ENCODE results near the gene ZSWIM6.
A peak's percentile ranks its signal among the peaks of the same experiment; 100 is the strongest.
"Not testable (repeated sequence)": the region's sequence is repeated elsewhere in the genome, so short reads cannot be mapped to it uniquely, and the experiment has no call there.

ZSWIM6 gene

DNA sequence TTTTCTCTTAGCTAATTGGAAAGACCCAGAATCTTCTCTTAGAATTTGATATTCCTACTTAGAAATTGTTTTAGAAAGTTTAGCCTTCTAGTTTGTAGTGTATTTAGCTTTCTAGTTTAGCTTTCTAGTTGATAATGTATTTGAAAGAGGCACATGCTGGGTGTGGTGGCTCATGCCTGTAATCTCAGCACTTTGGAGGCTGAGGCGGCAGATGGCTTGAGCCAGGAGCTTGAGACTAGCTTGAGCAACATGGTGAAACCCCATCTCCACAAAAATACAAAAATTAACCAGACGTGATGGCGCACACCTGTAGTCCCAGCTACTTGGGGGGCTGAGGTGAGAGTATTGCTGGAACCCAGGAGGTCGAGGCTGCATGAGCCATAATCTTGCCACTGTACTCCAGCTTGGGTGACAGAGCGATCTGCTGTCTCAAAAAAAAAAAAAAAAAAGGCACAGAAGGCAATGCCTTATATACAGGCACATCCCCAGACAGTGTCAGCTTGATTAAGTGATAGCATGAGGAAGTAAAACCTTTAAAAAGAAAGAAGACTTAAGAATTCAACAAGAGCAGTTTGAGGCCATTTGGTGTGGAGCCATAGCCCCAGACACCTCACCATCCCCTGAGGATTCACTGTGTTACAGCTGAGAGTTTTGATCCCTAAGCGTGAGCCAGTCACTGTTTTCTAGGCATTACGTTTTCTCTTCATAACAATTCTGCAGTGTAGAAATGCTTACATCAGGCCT lies 34.6 kb downstream of the ZSWIM6 start:
- DNase-seq, result no peak

DNA sequence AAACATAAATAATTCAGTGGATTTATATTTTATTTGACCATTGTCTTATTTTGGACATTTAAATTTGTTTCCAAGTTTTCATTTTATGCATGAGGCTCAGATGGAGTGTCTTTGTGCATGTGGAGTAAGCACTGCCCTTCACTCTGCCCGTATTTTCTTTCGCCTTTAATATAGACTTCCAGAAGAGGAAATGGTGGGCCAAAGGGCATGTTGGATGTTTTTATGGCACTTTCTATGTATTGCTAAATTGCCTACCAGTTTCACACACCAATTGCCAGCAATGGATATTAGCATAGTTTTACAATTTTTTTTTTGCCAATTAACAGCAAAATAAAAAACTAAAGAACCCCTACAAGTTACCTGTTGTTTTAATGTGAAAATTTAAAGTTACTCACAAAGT lies 38.4 kb downstream of the ZSWIM6 start:
- no peak for DNase-seq

DNA sequence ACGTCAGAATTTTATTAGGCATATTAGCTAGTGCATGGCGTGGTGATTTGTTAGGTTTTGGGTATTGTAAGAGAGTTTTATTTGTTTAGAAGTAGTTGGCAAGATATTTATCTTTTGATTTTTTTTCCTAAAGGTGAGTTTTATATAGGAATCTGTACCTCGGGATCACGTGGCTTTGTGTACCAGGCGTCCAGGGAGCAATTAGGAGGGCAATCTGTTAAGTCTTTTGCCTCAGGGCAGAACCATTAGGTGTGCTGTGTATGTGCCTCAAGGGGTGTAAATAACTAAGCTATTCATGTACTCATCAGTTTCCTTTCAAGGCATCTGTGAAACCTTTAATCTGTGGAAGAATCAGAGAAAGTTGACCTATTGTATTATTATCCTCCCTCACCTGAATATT lies 39.4 kb downstream of the ZSWIM6 start:
- no peak for DNase-seq

DNA sequence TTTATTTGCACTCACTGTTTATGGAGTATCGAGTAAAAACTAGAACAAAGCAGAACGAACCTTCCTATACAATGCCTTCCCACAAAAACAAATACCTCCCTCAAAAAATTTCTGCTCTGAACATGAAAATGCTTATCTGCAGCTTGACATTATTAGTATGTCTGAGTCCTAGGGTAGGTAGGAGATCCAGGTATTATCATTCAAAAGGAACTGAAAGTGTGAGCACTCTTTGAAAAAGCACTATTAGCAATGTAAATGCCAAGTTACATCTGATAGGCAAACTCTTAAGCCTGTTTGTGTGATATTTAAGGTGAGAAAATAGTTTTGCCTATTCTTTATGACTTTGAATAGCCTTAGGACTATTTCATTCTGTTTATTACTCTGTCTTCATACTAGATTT lies 47.6 kb downstream of the ZSWIM6 start:
- no peak for DNase-seq

DNA sequence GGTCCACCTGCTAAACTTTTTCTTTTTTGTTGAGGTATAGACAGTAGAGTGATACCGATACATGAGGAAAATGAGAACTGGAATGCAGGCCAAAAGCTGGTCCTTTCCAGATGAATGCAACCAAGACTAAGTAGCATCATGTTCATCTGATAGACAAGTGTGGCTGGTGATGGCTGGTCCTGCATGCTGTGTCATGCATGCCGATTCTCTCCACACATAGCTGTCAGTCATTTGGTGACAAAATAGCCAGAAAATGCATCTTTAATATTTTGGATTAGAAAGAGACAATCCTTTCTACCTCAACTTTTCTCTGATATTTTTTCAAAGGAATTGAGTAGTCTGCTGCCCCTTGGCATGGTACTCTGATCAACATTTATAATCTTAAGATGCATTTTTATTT lies 49.9 kb downstream of the ZSWIM6 start:
- no peak for DNase-seq

DNA sequence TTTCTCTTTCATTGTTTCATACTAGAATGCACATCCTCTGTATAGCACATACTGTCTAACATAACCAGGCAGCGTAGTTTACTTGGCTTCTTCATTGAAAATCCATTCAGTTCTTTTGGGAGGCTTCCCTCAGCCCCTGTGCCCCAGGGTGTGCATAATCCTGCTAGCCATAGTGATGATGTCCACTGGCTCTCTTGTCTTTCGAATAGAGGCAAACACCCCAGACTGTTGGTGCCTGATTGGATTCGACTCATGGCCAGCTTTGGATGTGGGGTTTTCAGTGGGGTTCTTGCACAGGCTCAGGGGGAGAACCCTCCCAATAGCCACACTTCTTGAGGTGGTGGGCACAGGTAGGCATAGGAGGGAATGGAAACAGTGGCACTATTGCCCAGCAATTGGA lies 53.6 kb downstream of the ZSWIM6 start:
- DNase-seq, result no peak

DNA sequence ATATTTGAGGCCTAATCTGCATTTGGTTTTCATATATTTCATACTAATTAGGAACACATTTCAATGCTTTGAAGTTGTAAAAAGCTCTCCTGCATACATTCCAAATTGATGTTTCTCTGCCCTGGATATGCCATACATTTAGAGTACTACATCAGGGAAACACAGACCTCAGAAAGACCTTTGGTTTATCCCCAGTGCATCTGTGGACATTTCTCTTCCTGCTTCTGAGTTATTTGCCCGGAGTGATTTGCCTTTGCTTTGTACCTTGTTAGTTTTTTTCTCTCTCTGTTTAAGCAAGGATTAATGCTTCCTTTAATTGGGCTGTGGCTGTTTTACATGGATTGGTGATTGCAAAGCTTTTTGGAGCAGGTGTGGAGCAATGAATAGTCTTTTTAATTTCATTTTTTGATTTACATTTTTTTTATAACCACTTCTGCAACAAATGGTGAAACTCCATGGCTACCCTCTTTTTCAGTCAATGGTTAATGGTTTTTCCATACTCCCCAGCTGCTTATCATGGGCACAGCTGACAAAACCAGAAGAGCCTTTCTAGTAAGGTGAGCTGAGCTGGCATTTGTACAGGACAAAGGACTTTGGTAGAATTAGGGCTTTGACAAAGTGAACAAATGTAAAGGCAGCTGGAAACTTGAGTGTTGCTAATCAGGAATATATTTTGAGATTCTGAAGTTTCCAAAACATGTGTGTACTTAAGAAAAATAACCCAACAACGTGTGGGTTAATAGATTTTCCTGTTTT lies 54.2 kb downstream of the ZSWIM6 start:
- DNase-seq, result no peak

DNA sequence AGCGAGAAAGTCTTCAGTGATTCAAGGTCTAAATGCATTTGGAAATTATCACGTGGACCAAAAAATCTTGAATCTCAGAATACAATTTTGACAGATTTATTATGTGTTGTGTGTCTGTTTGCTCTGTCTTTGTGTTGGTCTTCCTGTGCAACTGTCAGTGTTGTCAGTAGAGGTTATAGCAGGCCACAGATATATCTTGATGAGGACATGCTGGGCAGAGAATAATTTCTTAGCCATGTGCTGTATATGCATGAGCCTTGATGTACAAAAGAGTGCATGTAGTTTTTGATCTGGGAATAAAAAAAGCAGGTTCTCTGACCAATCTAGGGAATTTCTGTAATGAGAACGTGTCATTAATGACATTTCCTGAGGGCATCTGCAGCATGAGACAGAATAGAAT lies 57.6 kb downstream of the ZSWIM6 start:
- no peak for DNase-seq

DNA sequence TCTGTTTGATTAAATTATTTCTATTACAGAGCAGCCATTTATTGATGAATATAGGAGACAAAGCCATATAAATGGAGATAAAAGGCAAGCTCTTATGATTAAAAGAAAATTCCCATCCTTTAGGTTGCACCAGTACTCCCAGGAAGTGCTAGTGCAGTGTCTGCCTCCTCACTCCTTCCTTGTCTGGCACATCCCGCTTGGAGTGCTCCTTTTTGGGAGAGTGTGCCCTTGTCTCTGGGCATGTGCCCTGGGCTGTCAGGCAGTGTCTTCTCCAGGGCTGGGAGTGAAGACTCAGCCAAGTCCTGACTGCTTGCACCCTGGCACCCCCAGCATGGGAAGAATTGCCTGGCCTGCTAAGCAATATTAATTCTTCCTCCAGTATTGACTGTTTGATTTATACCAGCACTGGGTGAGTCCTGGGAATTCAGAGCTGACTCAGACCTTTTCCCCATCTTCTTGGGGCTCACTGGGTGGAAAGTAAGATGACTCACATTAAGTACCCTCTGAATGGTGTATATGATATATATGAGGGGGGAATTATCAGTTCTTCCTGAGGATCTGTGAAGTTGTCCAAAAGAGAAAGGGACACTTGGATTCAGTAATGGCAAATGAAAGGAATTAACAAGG lies 62.1 kb downstream of the ZSWIM6 start:
- DNase-seq, result no peak

DNA sequence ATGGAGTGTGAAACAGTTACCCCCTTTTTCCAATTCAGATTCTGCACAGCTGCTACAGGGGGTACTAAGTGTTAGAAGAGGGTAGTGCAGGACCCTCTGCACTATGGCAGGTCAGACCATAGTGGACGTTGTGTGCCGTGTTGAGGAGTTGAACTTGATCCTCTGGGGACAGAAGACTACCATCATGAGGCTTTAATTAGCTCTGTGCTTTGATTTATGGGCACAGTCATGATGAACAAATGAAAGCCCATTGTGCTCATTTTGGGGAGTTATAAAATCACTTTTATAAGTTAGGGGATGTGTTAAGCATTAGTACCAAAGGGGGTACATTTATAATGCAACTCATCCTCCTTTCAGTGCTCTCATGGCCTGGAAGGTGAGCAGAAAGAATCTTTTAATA lies 62.7 kb downstream of the ZSWIM6 start:
- DNase-seq, result no peak

DNA sequence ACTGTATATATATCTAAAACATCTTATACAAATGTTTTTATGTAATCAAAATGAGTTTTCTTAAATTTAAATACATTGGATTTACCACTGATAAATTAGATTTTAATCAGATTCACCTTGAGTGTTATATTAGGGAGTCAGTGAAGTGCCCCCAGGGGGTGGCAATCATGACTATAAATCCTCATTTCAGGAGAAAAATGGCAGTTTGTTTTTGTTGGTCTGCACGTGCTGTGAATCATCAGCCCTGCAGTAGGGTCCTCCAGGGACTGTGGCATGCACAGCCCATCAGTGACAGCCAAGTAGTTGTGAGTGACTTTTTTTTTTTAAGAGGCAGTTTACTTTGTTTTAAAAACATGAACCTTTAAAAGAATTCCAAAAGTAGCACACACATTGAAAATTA lies 65.2 kb downstream of the ZSWIM6 start:
- no peak for DNase-seq

DNA sequence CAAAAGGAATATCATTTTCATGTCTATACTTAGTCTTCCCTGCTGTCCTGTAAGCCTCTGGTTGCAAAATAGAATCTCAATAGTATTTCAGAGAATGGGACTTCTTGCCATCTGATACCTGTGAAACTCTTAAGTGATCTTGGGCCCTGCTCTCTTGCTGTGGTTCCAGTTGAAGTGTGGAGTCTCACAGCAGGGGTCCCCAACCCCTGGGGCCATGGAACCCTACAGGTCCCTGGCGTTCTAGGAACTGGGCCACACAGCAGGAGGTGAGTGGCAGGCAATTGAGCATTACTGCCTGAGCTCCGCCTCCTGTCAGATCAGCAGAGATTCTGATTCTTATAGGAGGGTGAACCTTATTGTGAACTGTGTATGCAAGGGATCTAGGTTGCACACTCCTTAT lies 65.9 kb downstream of the ZSWIM6 start:
- DNase-seq, result no peak

DNA sequence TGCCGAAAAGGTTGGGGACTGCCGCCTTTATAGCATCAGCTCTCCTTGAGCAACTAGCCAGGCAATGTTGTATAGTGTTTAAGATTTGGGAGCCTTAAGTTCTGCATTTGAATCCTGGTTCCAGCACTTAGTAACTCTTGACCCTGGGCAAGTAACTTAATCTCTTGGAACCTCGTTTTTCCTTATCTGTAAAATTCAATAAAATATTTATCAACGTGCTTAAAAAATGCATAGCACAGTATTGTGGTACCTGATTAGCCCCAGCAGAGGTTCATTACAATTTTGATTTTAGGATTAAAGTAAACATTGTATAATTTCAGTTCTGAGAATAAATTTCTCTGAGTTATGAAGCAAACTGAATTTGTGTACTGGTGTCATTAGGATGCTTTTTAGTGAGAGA lies 66.4 kb downstream of the ZSWIM6 start:
- DNase-seq, result no peak

DNA sequence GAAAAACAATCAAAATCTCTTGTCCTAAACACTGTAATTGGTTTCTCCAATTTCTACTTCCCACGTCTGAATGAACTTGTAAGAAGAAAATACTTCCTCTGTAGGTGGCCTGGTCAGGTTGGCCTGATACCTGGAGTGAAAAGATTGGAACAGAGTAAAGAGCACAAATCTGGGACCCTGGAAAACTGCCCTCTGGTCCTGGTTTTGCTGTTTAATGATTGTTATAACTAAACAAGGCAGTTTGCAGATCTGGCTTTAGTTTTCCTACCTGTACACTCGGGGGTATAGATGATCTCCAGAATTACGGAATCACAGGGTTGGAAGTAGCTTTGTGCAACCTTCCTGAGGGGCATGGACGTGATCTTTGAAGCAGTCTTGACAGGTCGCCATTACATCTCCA lies 67.6 kb downstream of the ZSWIM6 start:
- DNase-seq, result no peak

DNA sequence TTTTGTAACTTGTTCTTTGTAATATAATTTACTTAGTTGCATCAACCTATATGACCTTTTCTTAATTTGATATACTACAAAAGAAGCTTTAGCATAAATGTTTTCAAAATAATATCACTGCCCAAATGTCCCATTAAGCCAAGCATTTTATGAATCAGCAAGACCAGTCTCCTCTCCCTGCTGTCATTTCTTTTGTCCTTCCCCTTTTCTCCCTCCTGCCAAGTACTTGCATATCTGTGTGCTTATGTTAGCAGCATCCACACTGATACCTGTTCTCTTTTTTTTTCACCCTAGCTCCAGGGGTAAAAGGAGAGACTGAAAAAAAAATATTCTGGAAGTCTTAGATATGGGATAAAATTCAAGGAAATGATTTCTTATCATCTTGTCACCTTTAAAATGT lies 69.7 kb downstream of the ZSWIM6 start:
- DNase-seq, result no peak

DNA sequence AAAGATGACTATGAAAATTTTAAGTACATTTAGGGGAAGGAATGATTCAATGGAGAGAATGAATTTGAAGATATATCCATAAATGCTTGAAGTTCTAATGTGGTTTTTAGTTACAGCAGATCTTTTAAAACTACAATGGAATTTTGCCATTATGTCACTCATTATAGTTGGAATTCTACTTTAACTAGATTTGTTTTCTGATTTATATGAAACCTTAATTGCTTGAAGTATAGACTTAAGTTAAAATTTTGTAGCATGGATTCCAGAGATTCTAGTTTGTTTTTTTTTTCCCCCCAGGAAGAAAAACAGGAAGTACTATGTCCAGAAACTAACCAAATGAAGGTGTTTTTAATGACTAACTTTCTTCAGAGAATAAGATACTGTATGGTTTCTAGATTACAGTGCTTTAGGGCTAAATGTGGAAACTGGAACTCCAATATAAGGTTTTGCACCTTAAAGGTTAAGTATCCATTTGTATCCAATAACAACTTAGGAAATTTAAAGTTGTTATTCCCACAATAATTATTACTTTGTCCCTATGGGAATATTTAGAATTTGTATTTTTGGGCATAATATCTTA lies 70.3 kb downstream of the ZSWIM6 start:
- DNase-seq, result no peak

DNA sequence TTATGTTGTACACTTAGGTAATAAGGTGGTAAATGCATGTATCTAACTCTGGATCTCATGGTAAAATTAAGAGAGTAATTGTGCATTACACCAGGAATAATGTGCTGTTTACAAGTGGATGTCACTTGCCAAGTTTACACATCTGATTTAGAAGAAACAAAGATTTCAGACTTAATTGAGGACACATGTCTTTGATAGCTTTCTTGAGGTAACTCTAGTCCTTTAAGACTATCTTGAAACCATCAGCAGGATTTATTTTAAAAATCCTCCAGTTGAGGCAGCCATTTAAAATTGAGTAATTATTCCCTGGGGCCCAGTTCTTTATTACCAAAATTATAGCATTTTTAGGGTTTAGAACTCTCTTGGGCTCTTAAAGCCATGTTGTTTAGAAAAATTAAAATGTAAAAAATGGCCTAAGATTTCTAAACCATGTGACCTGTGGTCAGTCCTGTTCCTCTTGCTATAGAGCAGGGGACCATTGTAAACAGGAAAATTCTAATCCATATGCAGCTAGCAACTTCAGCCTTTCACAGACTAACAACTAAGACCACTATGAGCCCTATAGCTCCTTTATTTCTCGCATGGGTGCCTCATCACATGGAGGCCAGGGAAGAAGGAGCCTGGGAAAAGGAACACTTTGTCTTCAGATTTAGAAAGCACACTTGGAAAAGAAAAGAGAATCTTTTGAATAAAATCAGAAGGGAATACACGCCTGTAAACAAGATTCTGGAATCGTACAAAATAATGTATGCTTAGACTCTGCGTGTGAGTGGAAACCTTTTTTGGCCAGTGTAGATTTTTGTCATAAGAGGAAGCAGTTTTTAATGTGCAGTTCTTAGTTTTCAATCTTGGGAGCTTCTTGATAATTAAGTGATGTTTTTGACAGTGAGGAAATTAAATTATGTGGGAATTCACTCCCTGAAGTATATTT lies 71.2 kb downstream of the ZSWIM6 start:
- no peak for DNase-seq

DNA sequence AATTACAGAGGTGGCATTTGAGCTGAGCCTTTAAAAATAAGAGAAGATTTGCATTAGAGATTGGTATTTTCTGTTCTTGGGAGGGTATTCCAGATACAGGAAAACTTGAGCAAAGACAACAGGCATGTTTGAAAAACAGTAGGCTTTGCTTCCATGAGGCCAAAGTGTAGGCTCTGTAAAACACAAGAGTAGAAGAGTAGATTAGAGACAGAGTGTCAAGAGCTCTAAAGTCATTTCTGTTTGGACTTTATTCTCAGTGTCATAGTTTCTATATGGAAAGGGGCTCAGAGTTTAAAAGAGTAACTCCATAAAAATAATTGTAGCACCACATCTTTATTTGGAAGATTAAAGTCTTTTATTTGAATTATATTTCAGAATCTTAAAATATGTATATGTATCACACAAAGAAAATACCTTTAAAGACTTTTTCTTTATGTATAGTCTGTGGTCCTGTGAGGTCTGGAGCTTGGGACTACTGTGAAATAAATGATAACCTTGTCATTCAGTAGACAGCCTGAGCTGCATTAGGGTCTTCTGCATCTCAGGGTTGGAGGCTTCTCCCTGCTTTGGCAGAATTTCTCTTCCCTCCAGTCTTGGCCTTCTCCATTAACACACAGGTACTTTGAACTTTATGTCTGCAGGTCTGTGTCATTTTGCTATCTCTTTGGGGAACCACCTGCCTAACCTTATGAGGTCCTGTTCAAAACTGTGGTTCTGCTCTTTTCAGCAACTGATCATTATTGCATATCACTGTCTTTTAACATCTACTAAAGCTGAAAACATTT lies 73.6 kb downstream of the ZSWIM6 start:
- DNase-seq, result no peak

DNA sequence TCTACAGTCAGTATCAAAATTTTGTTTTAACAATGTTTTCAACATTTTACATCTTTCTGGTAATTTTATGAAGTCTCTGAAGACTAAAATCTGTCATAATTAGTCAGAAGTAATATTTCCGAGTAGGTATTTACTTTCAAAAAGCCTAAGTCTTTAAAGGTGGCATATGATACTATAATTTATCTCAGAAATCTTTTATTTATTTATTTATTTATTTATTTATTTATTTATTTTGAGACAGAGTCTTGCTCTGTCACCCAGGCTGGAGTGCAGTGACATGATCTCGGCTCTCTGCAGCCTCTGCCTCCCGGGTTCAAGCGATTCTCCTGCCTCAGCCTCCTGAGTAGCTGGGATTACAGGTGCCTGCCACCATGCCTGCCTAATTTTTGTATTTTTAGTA lies 74.4 kb downstream of the ZSWIM6 start:
- DNase-seq, result not testable (repeated sequence)

DNA sequence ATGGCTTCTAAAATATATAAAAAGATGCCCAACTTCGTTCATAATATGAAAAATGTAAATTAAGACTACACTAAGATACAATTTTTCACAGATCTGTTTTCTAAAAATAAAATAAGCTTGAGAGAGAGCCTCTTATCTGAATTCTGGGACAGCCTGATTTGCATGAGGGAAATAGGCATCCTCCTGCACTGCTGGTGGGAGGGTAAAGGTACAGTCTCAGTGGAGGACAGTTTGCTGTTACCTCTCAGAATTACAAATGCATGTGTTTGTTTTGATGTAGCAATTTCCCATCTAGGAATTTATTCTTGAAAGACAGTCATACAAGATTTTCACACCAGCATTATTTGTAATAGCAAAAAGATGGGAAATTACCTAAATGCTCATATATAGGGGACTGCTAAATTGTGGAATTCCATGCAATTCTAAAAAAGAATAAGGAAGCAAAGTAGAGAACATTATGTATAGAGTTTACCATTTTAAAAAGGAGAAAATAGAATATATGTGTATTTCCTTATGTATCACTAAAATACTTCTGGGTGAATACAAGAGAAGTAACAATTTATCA lies 75.7 kb downstream of the ZSWIM6 start:
- no peak for DNase-seq

DNA sequence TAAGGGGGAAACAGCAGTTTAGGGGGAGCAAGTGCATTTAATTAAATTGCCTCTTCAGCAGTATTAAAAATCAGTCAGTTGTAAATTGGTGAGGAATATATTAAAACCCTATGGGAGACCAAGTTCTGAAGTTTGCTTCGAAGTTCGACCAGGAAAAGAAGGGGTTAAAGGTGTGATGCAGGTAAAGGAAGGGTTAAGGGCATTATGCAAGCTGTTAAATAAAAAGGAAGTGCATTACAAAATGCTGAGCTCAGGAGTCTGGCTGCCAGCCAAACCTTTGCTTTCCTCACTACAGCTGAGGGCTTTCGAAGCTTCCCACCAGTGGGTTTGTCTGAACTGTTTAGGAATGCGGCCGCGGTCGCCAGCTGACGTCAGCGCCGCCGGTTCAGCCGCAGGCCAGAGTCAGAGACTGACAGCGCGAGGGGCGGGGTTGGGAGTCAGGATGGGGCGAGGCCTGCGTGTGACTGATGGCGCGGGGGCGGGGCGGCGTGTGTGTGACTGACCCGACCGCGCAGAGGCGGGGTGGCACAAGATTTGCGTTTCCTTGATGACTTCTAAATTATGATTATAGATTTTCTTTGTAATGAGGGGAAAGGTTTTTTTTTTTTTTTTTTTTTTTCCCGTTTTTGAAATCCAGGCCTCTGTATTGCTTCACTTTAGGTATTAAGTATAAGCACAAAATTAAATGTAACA lies 76.6 kb downstream of the ZSWIM6 start:
- peak; percentile 99 for DNase-seq
